Upper lobe of left lung (tissue), 6 donors: ENCODE data around the gene SHISA2. TPM values are rescaled to one million over a fixed set of nuclear protein-coding genes. Genes with fewer than 3 reads are reported as not detected.

Source experiments
- ATAC-seq, 2 donors: fragments of 200-7000 bp; cut with Tn5 transposase; one replicate each; pipeline ENCODE4 v1.9.1; 2022; ENCODE audit warnings: mild to moderate bottlenecking in 2 of 2, moderate library complexity in 2 of 2; ENCODE audit not compliant: low FRiP score in 2 of 2
- DNase-seq, 2 donors: peaks; one replicate each; pipeline ENCODE4 v3.0.0-alpha.2; 2019 to 2020
- H3K27ac ChIP-seq, 4 donors: fragments of 200-600 bp; sonication (generic); one replicate each; pipeline ENCODE4 v1.5.1; 2016 to 2019
- H3K27me3 ChIP-seq, 4 donors: fragments of 200-600 bp; sonication (generic); one replicate each; pipeline ENCODE4 v1.5.1; 2017 to 2019
- H3K36me3 ChIP-seq, 4 donors: fragments of 200-600 bp; sonication (generic); one replicate each; pipeline ENCODE4 v1.5.1; 2016 to 2019
- H3K4me1 ChIP-seq, 4 donors: fragments of 200-600 bp; sonication (generic); one replicate each; pipeline ENCODE4 v1.5.1; 2018 to 2019
- H3K4me3 ChIP-seq, 4 donors: fragments of 200-600 bp; sonication (generic); one replicate each; pipeline ENCODE4 v1.5.1; 2017 to 2019; ENCODE audit warnings: mild to moderate bottlenecking in 2 of 4, moderate library complexity in 1 of 4
- H3K9me3 ChIP-seq, 4 donors: fragments of 200-600 bp; sonication (generic); one replicate each; pipeline ENCODE4 v1.5.1; 2018 to 2019
- CTCF ChIP-seq, 6 experiments: fragments of 450-650 bp in 4 of 6; fragments of 200-600 bp in 2 of 6; sonication (generic) in 2 of 6; IDR thresholded peaks; one replicate each; pipeline ENCODE4 v1.5.1; 2016 to 2019; ENCODE audit warnings: antibody characterized with exemption in 6 of 6
- EP300 ChIP-seq, 4 donors: sonication (generic); formaldehyde crosslinking; IDR thresholded peaks; one replicate each; pipeline ENCODE4 v1.5.1; 2017; ENCODE audit warnings: antibody characterized with exemption in 4 of 4, control low read depth in 2 of 4
- POLR2A ChIP-seq, 4 donors: fragments of 450-650 bp; IDR thresholded peaks; one replicate each; pipeline ENCODE4 v1.5.1; 2016 to 2017; ENCODE audit warnings: antibody characterized with exemption in 4 of 4, mild to moderate bottlenecking in 2 of 4
- POLR2AphosphoS5 ChIP-seq, 2 donors: sonication (generic); formaldehyde crosslinking; IDR thresholded peaks; one replicate each; pipeline ENCODE4 v1.5.1; 2017; ENCODE audit warnings: antibody characterized with exemption in 2 of 2
- WGBS, 2 donors: methylation state at CpG; one replicate each; pipeline ENCODE4 v1.1.5; 2017 to 2018; 5-methylcytosine and 5-hydroxymethylcytosine counted together
- total RNA-seq, 6 donors: library from RNA; depleted of rRNA in 4 of 6; stranded (reverse); fragments of >200 nt in 4 of 6; gene quantifications; one replicate each; pipeline versions ENCODE4 v1.1.0 to v1.2.1, GENCODE V29; 2016 to 2021
- donor health status: DM: no; HTN: no; CAD: no; lungs with moderate emphysema.
- donor health status: DM: no; HTN: yes; CAD: no; lungs with severe emphysema.

Gene SHISA2
- total RNA-seq, 6 donors from 2014 or later: 7.3 to 19.9 (median 13.4) TPM

DNA sequence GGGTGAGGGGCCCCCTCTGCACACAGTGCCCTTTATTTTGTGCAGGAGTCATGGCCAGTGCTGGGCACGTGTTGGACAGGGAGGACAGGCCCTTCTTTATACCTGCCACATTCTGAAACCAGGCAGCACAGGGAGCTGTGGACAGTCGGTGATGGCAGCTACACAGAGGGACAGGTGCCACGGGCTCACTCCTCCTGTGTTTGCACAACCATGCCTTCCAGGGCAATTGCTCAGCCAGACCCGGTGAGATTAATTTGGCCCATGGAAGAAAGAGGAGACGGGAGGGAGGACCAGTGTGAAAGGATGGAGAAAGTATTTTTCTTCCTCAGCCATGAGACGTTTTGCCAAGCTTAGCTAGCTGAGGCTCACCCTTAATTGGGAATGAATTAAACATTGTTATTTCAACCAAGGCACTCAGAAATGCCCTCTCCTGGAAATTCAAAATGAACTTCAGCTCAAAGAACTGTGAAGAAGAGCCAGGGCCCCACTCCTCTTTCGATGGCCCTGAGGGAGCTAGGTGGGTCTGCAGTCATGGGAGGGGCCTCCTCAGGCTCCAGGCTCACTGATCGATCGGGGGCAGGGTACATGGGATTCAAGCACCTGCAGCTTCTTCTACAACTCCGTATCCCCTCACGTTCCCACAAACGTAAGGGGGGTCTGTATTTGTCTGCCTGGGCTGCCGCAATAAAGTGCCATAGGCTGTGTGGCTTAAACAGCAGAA is 41.2 kb downstream of the SHISA2 start:
- H3K36me3 ChIP-seq: no peaks in the 10 kb centered on the region
- DNase-seq (no peak), ATAC-seq (peak in 1 of 2 donors; percentile 17)
- 73 to 83% methylated on average over 12 to 13 of the region's 13 CpGs for WGBS, 2 donors
- no peaks in the 10 kb centered on the region for H3K27me3 ChIP-seq
- no peak overlapping the region for H3K27ac ChIP-seq
- no peak for TF ChIP-seq POLR2AphosphoS5 (IDR thresholded peaks at IDR 0.05)
- no peak for TF ChIP-seq EP300 (IDR thresholded peaks at IDR 0.05)
- no peak for TF ChIP-seq CTCF (IDR thresholded peaks at IDR 0.05)
- no peak for TF ChIP-seq POLR2A (IDR thresholded peaks at IDR 0.05)
- H3K4me3 ChIP-seq: no peak overlapping the region
- no peaks in the 10 kb centered on the region for H3K9me3 ChIP-seq
- peaks cover 0 to 11% (median 8%) of the 10 kb centered on the region in 4 donors for H3K4me1 ChIP-seq

DNA sequence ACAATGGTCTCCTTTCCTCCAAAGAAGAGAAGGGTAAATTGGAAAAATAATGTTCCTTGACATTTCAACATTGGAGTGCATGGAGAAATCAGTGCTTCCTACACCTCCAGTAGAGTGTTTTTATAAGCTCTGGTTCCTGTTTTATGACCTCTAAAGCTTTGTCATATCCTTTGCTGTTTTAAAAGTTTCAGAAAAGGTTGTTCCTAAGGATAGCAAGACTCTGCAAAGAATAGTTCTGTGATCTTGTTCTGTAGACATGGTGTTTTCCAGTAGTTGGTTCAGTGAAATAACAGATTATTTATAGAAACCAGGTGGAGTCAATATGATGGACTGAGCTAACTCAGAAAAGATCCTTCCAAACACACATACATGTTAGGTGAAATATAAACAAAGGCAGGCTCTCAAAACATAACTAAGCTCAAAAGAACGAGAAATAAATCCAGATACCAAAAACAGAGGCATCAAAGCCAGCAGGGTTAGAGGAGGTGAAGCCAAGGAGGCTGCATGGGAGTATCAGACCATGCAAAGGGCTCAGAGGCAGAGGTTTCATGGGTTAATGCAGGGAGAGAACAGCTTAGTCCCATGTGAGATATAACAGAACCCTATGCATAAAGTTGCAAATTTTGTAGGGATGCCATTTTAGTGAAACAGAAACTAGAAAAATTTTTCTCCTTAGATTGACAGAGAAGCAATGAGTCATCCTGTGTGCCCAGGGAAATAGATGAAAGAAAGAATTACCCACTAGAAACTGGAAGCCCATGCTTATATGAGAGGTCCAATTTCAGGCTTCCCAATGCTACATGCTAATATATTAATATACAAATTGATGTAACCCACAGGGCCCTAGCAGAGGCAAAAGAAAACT is 44.3 kb downstream of the SHISA2 start:
- no peak overlapping the region for H3K27ac ChIP-seq
- DNase-seq: no peak
- H3K4me1 ChIP-seq: peaks cover 0 to 6% (median 0%) of the 10 kb centered on the region in 4 donors
- no peak for TF ChIP-seq POLR2A (IDR thresholded peaks at IDR 0.05)
- TF ChIP-seq POLR2AphosphoS5 (IDR thresholded peaks at IDR 0.05): no peak
- no peak for TF ChIP-seq EP300 (IDR thresholded peaks at IDR 0.05)
- no peak for TF ChIP-seq CTCF (IDR thresholded peaks at IDR 0.05)
- H3K9me3 ChIP-seq: no peaks in the 10 kb centered on the region
- 39 to 47% methylated on average over 1 of the region's 1 CpG for WGBS, 2 donors
- H3K4me3 ChIP-seq: no peak overlapping the region
- no peak for ATAC-seq
- no peaks in the 10 kb centered on the region for H3K27me3 ChIP-seq
- no peaks in the 10 kb centered on the region for H3K36me3 ChIP-seq

Other genes starting within 250 kb of the SHISA2 start
- 10 to 100 TPM; 14.7 to 39.9 (median 30.7) TPM for gene RNF6, start 170.3 kb upstream of the SHISA2 start, total RNA-seq
- 10 to 100 TPM in 4 of 6 donors, 1 to 10 TPM in 2; 9.4 to 15.6 (median 10.8) TPM for gene CDK8, start 202.1 kb upstream of the SHISA2 start, total RNA-seq